ENCODE data around the gene IRS1. TPM values are rescaled to one million over a fixed set of nuclear protein-coding genes. Genes with fewer than 3 reads are reported as not detected.
A peak's percentile ranks its signal among the peaks of the same experiment; 100 is the strongest.

The IRS1 gene
- total and polyA plus RNA-seq, 2 of the 4 experiments (the other 2 are of a cell fraction) = 21.1 to 37.1 TPM

- peaks cover 30% of the 10 kb centered on the region for H3K36me3 ChIP-seq (ENCODE audit: control insufficient read depth, insufficient read depth, low read length)
- peak overlapping the region; percentile 48 for H4K91ac ChIP-seq (ENCODE audit: insufficient read depth, low read depth, low read length)
- intact Hi-C loops (cut with micrococcal nuclease) (loop anchor here (1.0 to 10.0 kb wide), 4 partner anchors 185 to 911 kb away; no protein-coding TSS in a partner anchor), in situ Hi-C loops (cut with MboI; ENCODE audit: low sequenced_read_pairs) (loop anchor here (5.0 to 25.0 kb wide), 6 partner anchors 145 to 1688 kb away; no protein-coding TSS in a partner anchor), dilution Hi-C loops (cut with HindIII; ENCODE audit: low sequenced_read_pairs, unreplicated experiment) (no loop called here)
- H2AK9ac ChIP-seq (replicated peaks; ENCODE audit: low read depth, low read length, poor library complexity) = peak overlapping the region; percentile 75
- ChIA-PET POLR2A (ENCODE audit: unreplicated experiment) (interaction anchor here (0.6 to 1.1 kb wide), 6 partner anchors 11 to 368 kb away, joined by 3 to 11 read pairs (median 4); no protein-coding TSS in a partner anchor), CTCF (interaction anchor here (0.5 to 1.3 kb wide), 5 partner anchors 20 to 911 kb away, joined by 3 to 5 read pairs (median 3); no protein-coding TSS in a partner anchor)
- TF ChIP-seq MAZ (IDR thresholded peaks at IDR 0.05; ENCODE audit: borderline replicate concordance, low read depth, low read length) (no peak), MXI1 (IDR thresholded peaks at IDR 0.05; ENCODE audit: borderline replicate concordance, low read depth, low read length) (no peak), USF2 (IDR thresholded peaks at IDR 0.05; ENCODE audit: low read depth, low read length) (no peak), MAFK (IDR thresholded peaks at IDR 0.05; ENCODE audit: low read depth, low read length) (no peak), CTCF (conservative IDR thresholded peaks at IDR 0.05; ENCODE audit: low read depth, low read length) (no peak), CHD1 (IDR thresholded peaks at IDR 0.05; ENCODE audit: low read depth, low read length) (no peak)
- no peaks in the 10 kb centered on the region for H3K9me1 ChIP-seq (ENCODE audit: insufficient read depth, low read length)
- 21% methylated on average over 4 of the region's 39 CpGs; no CpG with 5 or more reads in 1 of the 2 experiments for WGBS, 2 experiments (ENCODE audit: extremely low coverage in 2 of 2, insufficient read length in 1 of 2)
- ATAC-seq (ENCODE audit: low read depth) (no peak), DNase-seq (peak; percentile 23)
- H3K18ac ChIP-seq (ENCODE audit: low read depth, low read length) = peak overlapping the region; percentile 22
- peaks cover 17% of the 10 kb centered on the region for H4K20me1 ChIP-seq (ENCODE audit: insufficient read depth, low read length)
- H3K4me1 ChIP-seq (ENCODE audit: control insufficient read depth, insufficient read depth, low read length) = peaks cover 2% of the 10 kb centered on the region; the same call in 1 of the 2 replicates
- H2AK5ac ChIP-seq (ENCODE audit: low read depth, low read length) = peak overlapping the region; percentile 78; the same call in 1 of the 2 replicates
- H3K4me3 ChIP-seq (ENCODE audit: insufficient read depth, low read depth, low read length) = peak overlapping the region; percentile 78
- peak overlapping the region; percentile 37; the same call in 1 of the 3 replicates for H2BK15ac ChIP-seq (ENCODE audit: low read depth, low read length)
- H3K9ac ChIP-seq (ENCODE audit: low read depth, low read length) = peak overlapping the region; percentile 69
- peak overlapping the region; percentile 79 for H3K23ac ChIP-seq (ENCODE audit: low read depth, low read length)
- peak overlapping the region; percentile 83 for H3K27ac ChIP-seq (ENCODE audit: insufficient read depth, low read length)
- H3K9me3 ChIP-seq (ENCODE audit: control insufficient read depth, insufficient read depth, low read length) = no peaks in the 10 kb centered on the region
- H2BK20ac ChIP-seq (ENCODE audit: low read depth, low read length) = peak overlapping the region; percentile 66; the same call in 1 of the 2 replicates
- H2AFZ ChIP-seq (replicated peaks; ENCODE audit: low read length, poor library complexity) = peak overlapping the region; percentile 86
- peak overlapping the region; percentile 41 for H3K14ac ChIP-seq (replicated peaks; ENCODE audit: low read depth, low read length)
- no TSS peak for BruUV-seq (replicated peaks)
- no peaks in the 10 kb centered on the region for H3K27me3 ChIP-seq (ENCODE audit: control insufficient read depth, insufficient read depth, low read length)
- H4K5ac ChIP-seq (ENCODE audit: low read depth, low read length) = peak overlapping the region; percentile 31
- H4K8ac ChIP-seq (ENCODE audit: low read depth in 2 of 2, low read length in 2 of 2) = peak overlapping the region; percentile 58 to 91
- peak overlapping the region; percentile 80 for H3K4me2 ChIP-seq (ENCODE audit: low read depth, low read length)
- H3K79me1 ChIP-seq (ENCODE audit: low read depth in 1 of 2, low read length in 2 of 2) = peaks cover 4 to 25% of the 10 kb centered on the region in 2 experiments
- H2BK5ac ChIP-seq (ENCODE audit: low read depth, low read length, poor library complexity, severe bottlenecking) = peak overlapping the region; percentile 99
- peak overlapping the region; percentile 52 for H3K56ac ChIP-seq (ENCODE audit: extremely low read depth, insufficient read depth, low read length)
- peak overlapping the region; percentile 91 for H3K4ac ChIP-seq (ENCODE audit: low read depth, low read length)
- peak overlapping the region; percentile 83 for H2BK120ac ChIP-seq (ENCODE audit: low read depth, low read length)
Observed at GRCh38 chr2:226799976-226800940, 638 bp upstream of the IRS1 start.

Measured in IMR-90 (cell line).